ENCODE measurements around the gene CFI. TPM values are rescaled to one million over a fixed set of nuclear protein-coding genes. Genes with fewer than 3 reads are reported as not detected.
A peak's percentile ranks its signal among the peaks of the same experiment; 100 is the strongest.

Gene CFI
- total RNA-seq, 1 donor from 2014 or later: 4.2 TPM

GRCh38 chr4:109836985-109837384 is 35.2 kb upstream of the CFI start:
- no peaks in the 10 kb centered on the region for H3K36me3 ChIP-seq (ENCODE audit: control insufficient read depth, insufficient read depth, low read length)
- H3K27me3 ChIP-seq (ENCODE audit: control insufficient read depth, insufficient read depth, low read length): no peaks in the 10 kb centered on the region
- TF ChIP-seq CTCF (IDR thresholded peaks at IDR 0.05; ENCODE audit: insufficient read depth, low read length, poor library complexity, severe bottlenecking): no peak
- no peak overlapping the region for H3K4me3 ChIP-seq (ENCODE audit: low read depth, low read length)
- DNase-seq (ENCODE audit: low read depth): no peak

GRCh38 chr4:109833756-109834155 is 32.0 kb upstream of the CFI start:
- no peaks in the 10 kb centered on the region for H3K27me3 ChIP-seq (ENCODE audit: control insufficient read depth, insufficient read depth, low read length)
- no peak for DNase-seq (ENCODE audit: low read depth)
- no peak overlapping the region for H3K4me3 ChIP-seq (ENCODE audit: low read depth, low read length)
- no peak for TF ChIP-seq CTCF (IDR thresholded peaks at IDR 0.05; ENCODE audit: insufficient read depth, low read length, poor library complexity, severe bottlenecking)
- H3K36me3 ChIP-seq (ENCODE audit: control insufficient read depth, insufficient read depth, low read length): no peaks in the 10 kb centered on the region

- Histone ChIP-seq H3K36me3 (ENCODE audit: control insufficient read depth, insufficient read depth, low read length) (no peaks in the 10 kb centered on the region), H3K4me3 (ENCODE audit: low read depth, low read length) (no peak within 1 kb of the TSS), H3K27me3 (ENCODE audit: control insufficient read depth, insufficient read depth, low read length) (no peaks in the 10 kb centered on the region)
- no peak for DNase-seq (ENCODE audit: low read depth)
- TF ChIP-seq CTCF (IDR thresholded peaks at IDR 0.05; ENCODE audit: insufficient read depth, low read length, poor library complexity, severe bottlenecking): no peak
Observed at GRCh38 chr4:109827672-109828071, 25.9 kb upstream of the CFI start, which contains the start of gene RRH. TSS of gene RRH (plus strand) at chr4:109827972. CDS start at chr4:109828028, 56 bp downstream.

- no peak overlapping the region for H3K4me3 ChIP-seq (ENCODE audit: low read depth, low read length)
- no peaks in the 10 kb centered on the region for H3K36me3 ChIP-seq (ENCODE audit: control insufficient read depth, insufficient read depth, low read length)
- no peaks in the 10 kb centered on the region for H3K27me3 ChIP-seq (ENCODE audit: control insufficient read depth, insufficient read depth, low read length)
- no peak for DNase-seq (ENCODE audit: low read depth)
- TF ChIP-seq CTCF (IDR thresholded peaks at IDR 0.05; ENCODE audit: insufficient read depth, low read length, poor library complexity, severe bottlenecking): peak; percentile 33
Observed at GRCh38 chr4:109826719-109827118, 24.9 kb upstream of the CFI start.

- H3K4me3 ChIP-seq (ENCODE audit: low read depth, low read length): no peak overlapping the region
- no peaks in the 10 kb centered on the region for H3K27me3 ChIP-seq (ENCODE audit: control insufficient read depth, insufficient read depth, low read length)
- no peaks in the 10 kb centered on the region for H3K36me3 ChIP-seq (ENCODE audit: control insufficient read depth, insufficient read depth, low read length)
- TF ChIP-seq CTCF (IDR thresholded peaks at IDR 0.05; ENCODE audit: insufficient read depth, low read length, poor library complexity, severe bottlenecking): no peak
- DNase-seq (ENCODE audit: low read depth): no peak
Observed at GRCh38 chr4:109821185-109821584, 19.4 kb upstream of the CFI start.

- no peak for TF ChIP-seq CTCF (IDR thresholded peaks at IDR 0.05; ENCODE audit: insufficient read depth, low read length, poor library complexity, severe bottlenecking)
- Histone ChIP-seq H3K36me3 (ENCODE audit: control insufficient read depth, insufficient read depth, low read length) (no peaks in the 10 kb centered on the region), H3K27me3 (ENCODE audit: control insufficient read depth, insufficient read depth, low read length) (no peaks in the 10 kb centered on the region), H3K4me3 (ENCODE audit: low read depth, low read length) (no peak overlapping the region)
- no peak for DNase-seq (ENCODE audit: low read depth)
Observed at GRCh38 chr4:109820563-109820962, 18.8 kb upstream of the CFI start.

All from kidney epithelial cell (primary cell).